T-helper 2 cell (primary cell): ENCODE results near the gene MSRB2.
"Not testable (repeated sequence)": the region's sequence is repeated elsewhere in the genome, so short reads cannot be mapped to it uniquely, and the experiment has no call there.

Experiments
- DNase-seq, 5 experiments: peaks; one replicate each; pipeline versions ENCODE4 v3.0.0 to v3.0.0-alpha.2; 2012 to 2022
- total RNA-seq, 2 donors: gene quantifications; one replicate each; lab custom pipeline; 2026; lab: John Stamatoyannopoulos, UW

The MSRB2 gene
- total RNA-seq, result 1.8 to 2.5 reads per million in 2 donors

DNA sequence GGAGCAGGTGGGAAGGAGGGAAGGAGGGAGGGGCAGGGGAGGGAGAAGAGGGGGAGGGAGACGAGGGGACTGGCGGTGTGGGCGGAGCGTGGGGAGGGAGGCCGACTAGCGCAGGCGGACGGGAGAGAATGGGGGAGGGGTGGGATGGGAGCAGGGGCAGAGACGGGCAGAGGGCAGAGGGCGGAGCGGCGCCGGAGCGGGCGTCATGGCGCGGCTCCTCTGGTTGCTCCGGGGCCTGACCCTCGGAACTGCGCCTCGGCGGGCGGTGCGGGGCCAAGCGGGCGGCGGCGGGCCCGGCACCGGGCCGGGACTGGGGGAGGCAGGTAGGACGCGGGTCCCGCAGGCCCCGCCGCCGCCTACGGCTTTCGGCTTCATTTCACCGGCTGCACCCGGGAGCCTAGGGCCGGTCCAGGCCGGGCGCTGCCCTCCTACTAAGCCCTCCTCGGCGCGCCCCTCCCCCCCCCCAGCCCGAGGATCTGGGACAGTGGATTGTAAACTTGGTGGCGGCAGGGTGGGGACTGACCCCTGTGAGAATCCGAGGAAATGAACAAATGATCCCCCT, at the start of gene MSRB2:
Gene MSRB2 (plus strand): TSS at position 176 of the 562 bp plus-strand sequence. CDS start 30 bp downstream, at position 206.
- DNase-seq, result peak; percentile 33 to 92 (median 56)

DNA sequence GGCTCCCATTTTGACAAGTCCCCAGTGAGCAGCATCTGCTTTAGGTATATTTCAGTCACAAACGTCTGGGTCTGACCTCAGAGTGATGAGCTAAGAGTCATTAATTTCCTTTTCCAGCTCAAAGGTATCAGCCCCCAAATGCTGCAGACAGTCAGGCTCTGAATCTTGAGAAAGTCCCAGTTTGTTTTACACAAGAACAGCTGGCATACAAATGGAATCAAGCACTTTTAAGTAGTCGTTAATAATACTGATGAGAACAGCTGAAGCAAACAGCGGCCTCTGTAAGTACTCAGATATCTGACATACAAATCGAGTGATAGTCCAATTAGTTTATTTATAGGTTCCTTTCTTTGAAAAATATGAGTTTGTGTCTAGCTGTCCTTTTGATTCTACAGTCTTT, 49.4 kb upstream of the MSRB2 start:
- DNase-seq, result no peak

DNA sequence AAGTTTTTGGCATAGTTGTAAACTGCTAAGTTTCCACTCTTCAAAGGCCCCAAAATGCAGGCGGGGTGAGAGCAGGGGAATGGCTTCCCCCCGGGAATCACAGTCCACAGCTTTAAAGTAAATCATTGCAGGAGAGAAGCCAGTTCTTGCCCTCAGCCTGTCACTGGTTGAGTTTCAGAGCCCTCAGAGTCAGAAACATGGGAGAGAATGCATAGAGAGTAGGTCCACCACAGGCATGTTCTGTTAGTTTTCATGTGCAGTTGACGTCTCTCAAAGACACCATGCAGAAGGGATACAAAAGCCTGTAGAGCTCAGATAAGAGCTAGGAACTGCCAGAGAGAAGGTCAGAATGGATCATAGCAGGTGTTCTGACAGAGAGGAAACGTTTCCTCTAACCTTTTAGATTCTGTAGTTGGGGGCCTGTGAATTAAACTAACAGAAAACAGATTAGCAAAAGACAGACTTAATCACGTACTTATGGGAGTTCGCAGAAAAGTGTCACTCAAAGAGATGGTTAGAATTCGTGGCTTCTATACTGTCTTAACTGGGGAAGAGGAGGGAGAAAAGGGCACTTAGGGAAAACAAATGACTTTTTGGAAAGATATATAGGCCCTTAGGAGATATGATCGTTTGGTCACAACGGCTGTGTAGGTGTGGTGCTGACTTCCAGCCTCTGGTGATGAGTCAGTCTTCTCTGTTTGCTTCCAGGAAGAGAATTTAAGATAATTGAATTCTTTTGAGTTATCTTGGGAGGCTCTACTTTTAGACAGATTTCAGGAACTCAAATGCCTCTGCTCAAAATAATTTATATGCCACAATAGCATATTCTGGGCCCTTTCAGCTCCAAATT, 48.0 kb upstream of the MSRB2 start:
- no peak for DNase-seq

DNA sequence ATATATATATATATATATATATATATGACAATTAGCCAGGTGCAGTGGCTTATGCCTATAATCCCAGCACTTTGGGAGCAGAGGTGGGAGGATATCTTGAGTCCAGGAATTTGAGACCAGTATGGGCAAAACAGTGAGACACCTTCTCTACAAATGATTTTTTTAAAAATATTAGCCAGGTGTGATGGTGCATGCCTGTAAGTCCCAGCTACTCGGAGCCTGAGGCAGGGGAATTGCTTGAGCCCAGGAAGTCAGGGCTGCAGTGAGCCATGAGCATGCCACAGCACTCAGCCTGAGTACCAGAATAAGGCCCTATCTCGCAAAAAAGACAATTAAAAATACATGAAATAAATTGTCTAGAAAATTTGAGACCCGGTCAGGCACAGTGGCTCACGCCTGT, 47.2 kb upstream of the MSRB2 start:
- DNase-seq, result no peak

DNA sequence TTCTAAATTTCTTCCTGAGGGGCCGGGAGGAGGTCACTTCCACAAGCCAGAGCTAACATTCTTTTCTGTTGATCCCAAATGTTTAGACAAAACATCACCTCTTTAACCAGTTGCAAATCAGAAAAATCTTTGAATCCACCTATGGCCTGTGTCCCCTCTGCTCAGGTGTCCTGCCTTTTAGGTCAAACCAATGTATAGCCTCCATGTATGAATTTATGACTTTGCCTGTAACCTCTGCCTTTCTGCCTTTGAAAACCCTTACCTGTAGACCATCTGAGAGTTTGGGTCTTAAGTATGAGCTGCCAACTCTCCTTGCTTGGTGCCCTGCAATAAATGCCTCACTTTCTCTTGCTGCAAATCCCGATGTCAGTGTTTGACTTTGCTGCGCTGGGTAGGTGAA, 44.1 kb upstream of the MSRB2 start:
- DNase-seq, result no peak

DNA sequence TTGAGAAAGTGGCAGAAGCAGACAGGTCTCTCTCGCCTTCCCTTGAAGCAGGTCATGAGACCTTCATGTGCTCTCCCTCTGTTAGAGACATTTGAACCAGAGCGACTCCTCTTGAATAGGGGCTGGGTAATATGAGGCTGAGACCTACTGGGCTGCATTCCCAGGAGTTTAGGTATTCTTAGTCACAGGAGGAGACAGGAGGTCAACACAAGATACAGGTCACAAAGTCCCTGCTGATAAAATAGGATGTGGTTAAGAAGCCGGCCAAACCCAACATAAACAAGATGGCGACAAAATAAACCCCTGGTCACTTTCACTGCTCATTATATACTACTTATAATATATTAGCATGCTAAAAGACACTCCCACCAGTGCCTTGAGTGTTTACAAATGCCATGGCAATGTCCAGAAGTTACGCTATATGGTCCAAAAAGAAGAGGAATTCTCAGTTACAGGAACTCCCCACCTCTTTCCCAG, 43.5 kb upstream of the MSRB2 start:
- DNase-seq, result no peak

DNA sequence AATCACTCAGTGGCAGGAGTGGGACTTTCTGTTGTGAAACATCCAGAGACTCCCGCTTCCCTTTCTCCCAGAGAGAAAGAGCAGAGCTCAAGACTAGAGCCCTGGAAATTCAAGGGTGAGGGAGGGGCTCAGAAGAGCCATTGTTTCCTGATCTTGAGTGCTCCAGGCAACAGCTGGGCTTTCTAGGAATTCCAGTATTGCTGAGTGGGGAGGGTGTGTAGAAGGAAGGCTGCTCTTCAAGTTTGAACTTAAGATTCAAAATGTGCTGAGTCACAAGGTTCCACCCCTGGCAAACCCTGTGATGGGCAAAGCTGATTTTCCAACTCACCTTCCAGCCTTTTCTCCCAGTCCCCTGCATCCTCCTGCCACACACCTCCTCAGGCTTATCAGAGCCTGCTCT, 42.3 kb upstream of the MSRB2 start:
- DNase-seq, result no peak

DNA sequence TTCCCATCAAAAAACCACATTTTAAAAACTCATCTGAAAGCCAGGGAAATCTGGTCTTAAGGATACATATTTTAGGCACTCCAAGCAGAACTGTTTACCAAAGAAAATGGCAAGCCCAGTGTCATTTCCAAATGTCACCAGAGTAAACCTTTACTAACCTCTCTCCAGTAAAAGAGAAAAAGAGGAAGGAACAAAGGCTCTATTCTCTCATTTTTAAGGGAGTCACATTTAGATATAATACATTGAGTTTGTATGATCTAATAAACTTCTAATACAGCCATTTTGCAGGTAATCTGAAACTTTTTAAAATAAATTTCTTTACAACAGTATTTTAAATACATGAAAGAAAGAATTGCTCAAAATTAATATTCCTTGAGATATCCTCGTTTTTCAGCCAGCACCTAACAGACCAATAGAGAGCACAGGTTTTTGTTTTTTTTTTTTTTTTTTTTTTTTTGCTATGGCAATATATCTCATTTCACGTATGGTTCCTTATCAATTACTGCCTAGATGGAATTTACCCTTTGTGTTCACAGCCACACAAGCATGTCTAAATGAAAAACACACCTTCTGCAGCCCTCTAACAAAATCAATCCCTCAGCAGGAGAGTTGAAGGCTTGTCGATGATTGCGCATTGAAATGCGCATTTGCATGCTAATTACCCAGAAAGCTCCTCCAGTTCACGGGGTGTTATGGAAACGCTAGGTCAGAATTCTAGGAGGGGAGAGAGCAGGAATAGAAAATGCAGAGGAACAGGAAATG, 39.8 kb upstream of the MSRB2 start:
- no peak for DNase-seq

DNA sequence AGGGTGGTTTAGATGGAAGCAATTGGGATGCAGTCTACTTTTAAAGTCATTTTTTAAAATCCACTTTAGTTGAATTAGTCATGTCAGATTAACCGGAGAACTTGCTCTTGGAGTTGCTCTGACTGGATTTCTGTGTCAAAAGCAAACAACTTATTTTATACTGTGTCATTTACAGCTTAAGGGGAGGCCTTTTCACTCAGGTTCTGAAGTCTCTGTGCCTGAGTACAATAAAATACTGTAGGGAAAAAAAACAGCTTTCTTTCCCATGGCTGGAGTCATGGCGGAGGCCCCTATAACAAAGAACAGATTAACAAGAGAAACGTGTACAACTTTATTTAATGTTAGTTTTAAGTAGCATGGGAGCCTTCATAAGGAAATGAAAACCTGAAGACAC, 39.2 kb upstream of the MSRB2 start:
- no peak for DNase-seq

DNA sequence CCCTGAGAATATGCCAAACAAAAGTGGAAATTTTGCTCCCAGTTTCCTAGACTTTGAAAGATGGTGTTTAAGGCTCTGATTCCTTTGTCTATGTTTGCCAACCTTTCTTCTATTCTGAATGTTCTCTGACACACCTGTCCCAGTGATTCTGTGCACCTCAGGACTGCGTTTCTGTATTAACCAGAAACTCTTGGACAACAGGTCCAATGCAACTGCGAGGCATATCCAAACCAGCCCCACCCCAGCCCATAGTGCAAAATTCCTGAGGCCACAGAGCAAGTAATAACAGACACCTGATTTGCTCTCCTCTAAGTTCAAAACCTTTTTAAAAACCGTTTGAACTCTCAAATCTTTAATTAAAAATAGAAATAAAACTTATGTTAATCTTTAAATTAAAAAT, 37.0 kb upstream of the MSRB2 start:
- no peak for DNase-seq

DNA sequence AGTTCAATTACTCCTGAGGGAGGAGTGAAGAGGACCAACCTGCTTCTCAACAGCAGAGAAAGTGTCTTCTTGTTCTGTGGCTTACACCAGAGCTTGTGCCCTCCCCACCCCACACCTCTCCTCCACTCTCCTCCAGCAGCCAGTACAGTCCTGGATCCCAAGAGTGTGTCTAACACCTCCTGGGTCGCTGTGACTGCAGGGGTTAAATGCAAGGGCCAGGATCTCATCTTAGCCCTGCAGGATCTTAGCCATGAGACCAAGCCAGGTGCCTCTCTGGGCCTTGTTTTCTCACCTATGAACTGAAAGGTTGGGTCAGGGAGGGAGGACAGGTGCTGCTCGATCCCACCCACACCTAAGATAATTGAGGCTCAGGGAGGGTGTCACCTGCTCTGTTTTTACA, 34.5 kb upstream of the MSRB2 start:
- DNase-seq, result no peak

DNA sequence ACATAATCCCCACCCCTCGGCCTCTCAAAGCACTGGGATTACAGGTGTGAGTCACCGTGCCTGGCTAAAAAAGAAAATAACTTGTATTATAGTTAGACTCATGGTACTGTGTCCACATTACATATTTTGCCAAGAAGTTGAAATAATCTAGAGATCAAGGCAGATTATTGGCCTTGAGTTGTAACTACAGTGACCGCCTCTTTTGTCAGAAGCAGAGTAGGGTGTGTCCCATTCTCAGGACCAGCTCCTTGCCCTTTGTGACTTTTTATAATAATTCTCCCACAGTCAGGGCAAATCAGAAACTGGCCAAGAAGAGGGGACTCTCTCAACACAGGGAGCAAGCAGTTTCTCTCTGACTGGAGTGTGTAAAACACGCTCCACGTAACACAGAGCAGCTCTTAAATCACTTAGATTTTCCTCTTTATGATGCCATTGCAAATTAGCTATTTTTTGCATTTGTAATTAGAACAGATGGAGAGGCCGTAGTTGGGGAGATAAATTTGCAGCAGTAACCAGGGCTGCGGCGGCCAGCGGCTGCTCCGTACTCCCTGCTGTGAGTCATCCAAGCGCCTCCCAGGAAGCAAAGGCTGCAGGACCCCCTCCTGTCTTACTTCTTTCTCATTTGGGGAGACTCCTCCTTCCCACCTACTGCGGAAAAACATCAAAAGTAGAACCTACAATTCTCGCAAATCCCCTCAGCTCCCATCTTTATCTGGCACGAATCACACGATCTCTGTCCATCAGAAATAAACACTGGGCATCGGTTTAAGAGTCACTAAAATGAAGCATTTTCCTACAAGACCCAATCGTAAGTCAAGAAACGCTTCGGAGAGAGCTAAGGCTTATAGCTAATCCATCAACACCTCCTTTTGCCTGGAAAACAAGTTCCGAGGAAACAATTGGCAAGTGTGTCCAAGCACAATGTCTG, 32.1 kb upstream of the MSRB2 start:
- no peak for DNase-seq

DNA sequence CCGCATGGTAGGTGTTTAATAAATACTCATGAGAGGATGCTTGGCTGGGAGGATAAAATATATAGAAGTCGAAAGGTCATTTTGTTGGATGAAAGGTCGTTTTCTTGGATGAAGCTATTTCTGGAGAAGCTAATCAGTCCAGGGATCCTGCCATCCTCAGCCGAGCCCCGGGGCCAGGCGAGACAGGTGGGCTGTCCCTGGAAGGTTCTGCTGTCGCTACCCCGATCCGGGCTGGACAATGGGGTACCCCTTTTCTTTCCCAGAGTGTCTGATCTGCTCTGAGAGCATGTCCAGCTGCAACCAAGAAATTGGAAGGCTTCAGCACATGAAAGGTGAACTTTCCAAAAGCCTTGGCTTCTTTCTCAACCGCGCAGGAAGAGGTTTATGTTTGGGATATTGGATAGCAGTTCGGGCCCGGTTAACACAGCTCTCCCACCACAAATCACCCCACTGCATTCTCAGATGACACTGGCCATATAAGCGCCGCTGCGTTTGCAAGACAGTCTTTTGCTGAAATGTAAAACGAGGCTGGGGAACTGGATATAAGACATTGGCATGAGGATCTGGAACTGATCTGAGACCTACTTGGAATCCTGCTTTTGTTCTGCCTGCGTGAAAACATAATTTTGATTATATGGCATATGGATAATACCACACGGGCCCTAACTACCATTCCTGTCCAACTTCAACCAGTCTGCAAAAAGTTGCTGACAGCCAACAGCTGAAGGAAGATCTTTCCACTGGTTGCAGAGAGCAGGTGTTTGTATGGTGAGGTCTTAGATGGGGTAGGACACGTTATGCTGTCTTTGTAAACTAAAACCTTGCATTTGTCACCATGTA, 31.2 kb upstream of the MSRB2 start:
- DNase-seq, result no peak

DNA sequence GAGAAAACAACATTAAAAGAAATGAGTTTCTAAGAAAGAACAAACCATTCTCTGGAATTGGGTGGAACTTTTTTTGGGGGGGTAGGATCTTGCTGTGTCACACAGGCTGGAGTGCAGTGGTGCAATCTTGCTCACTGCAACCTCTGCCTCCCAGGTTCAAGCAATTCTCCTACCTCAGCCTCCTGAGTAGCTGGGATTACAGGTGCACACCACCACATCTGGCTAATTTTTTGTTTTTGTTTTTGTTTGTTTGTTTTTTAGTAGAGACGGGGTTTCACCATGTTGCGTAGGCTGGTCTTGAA, 30.6 kb upstream of the MSRB2 start:
- DNase-seq, result not testable (repeated sequence)

DNA sequence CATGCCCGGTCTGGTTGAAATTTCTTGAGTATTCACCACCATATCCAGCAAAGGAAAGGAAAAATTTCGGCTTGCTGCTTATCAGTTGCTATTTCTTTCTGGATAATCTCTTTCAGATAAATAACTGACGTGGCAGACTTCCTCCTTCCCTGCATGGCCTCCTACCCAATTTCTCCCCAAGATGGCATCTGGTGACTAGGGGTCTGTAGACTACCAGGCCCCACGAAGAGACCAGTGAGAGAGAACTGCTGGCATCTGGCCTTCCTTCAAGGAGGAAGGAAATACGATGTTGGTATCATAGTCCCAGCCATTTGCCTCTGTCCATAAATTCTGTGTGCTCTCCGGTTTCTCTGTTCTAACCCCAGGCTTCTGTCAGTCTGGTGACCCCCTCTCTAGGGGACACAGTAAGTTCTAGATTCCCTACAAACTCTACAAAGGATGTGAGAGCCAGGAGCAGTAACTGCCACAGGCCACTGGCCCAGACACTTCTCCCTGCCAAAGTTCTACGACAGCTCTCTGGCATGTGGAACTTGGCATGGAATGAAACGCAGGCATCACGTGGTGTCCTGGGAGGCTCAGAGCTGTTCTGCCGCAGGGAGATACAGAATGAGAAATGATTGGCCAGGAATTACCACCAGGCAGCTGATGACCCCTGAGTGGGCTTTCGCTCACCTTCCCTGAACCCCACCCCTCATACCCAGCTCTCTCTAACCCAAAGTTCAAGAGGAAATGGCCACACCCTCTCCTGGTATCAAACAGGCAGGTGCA, 30.0 kb upstream of the MSRB2 start:
- no peak for DNase-seq

DNA sequence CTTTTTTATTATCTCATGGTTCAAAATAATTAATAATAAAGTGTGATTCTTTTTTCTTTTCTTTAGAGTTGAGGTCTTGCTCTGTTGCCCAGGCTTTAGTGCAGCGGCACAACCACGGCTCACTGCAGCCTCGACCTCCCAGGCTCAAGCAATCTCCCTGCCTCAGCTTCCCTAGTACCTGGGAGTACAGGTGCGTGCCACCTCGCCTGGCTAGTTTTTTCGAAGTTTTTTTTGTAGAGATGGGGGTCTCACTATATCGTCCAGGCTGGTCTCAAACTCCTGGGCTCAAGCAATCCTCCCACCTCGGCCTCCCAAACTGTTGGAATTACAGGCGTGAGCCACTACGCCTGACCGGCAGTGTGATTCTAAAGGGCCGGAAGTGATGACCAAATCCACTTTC, 28.0 kb upstream of the MSRB2 start:
- no peak for DNase-seq

DNA sequence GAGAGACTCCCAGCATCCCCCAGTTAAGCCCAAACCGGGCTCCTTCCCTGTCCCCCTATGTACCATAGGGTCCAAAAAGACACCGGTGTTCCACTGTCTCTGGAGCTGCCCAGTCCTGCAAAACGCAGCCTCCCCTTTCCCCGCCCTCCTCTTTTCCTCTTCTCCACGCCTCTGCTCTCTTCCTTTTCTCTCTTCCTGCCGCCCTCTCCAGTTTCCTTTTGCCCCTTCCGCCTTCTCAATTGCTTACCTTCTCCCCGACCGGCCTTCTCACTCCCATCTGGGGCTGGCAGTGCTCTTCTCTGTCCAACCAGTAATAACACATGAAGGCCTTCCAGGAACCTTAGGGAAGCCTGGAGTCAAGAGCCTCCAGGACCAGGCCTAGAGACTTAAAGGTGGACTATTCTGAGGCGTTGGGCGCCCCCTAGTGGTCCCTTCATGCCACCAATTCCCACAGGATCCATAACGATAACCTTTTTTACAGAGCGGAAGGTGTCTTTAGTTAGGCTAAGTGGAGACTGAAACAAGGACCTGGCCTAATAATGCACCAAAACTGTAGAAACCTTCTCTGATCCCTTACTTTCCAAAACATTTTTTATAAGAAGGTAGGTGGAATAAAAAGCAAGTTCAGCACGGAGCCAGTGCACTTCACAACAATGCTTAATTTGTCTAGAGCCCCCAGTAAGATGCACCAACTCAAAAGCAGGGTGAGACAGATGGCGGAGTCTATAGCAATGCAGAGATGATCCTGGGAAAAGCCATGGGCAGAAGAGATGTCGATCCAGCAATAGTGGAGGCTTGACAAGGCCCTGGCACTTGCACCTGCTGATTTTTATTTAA, 27.2 kb upstream of the MSRB2 start:
- DNase-seq, result peak; percentile 21 to 65 (median 42)

DNA sequence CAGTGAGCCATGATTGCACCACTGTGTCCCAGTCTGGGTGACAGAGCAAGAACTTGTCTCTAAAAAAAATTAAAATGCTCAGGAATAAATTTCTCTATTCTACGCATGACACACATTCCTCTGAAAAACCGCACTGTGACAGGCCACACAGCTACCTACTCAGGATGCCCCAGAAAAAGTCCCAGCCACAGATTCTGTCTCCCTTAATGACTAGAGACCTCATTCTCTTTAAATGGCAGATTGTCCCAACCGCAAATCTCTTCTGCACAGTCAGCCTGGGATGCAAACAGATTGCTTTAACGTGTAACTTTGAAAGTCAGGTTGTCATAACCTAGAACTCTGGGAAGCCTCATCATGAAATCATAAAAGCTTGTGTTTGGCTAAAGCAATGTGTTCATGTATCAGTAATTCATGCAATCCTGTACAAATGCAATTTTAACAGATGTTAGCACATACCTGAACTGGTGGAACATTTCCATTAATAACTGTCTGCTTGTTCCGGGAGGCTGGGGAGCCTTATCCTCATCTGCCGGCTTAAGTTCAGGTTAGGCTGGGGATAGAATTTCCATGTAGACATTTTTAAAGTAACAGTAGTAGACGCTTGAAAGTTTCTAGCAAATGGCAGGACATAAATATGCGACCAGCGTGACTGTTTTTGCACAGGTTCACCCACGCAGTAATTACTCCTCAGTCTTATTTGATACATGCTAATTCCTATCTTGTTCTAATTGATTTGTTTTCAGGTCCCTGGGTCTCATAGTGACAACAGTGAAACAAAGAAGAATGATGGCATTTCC, 26.2 kb upstream of the MSRB2 start:
- DNase-seq, result peak in 1 of 5 experiments; percentile 77
